CD14-positive monocyte (primary cell): ENCODE measurements around the gene RGMB. TPM values are rescaled to one million over a fixed set of nuclear protein-coding genes. Genes with fewer than 3 reads are reported as not detected.

Source experiments
- DNase-seq, 3 donors: peaks; one replicate each; pipeline ENCODE4 v3.0.0-alpha.2; 2011 to 2022
- H2AFZ ChIP-seq: 2 replicates; pipeline ENCODE4 v1.6.0; 2012; ENCODE audit warnings: mild to moderate bottlenecking, low read depth, low read length, inconsistent platforms; ENCODE audit not compliant: insufficient read depth, poor library complexity, severe bottlenecking
- H3K27ac ChIP-seq, 2 donors: 1 replicate in 1 of 2; 2 replicates in 1 of 2; pipeline ENCODE4 v1.5.1; 2012 to 2013; ENCODE audit warnings: low read length in 2 of 2, control low read depth in 1 of 2, inconsistent platforms in 1 of 2, low read depth in 1 of 2, mild to moderate bottlenecking in 1 of 2
- H3K27me3 ChIP-seq, 2 donors: one replicate each; pipeline versions ENCODE4 v1.6.0 to v1.6.1; 2011 to 2013; ENCODE audit warnings: low read length in 2 of 2; ENCODE audit not compliant: control insufficient read depth in 2 of 2, insufficient read depth in 2 of 2
- H3K36me3 ChIP-seq, 2 donors: replicated peaks in 1 of 2; 1 replicate in 1 of 2; 2 replicates in 1 of 2; pipeline versions ENCODE4 v1.5.1 to v1.6.1; 2012 to 2013; ENCODE audit warnings: low read length in 2 of 2, control low read depth in 1 of 2, inconsistent platforms in 1 of 2, mild to moderate bottlenecking in 1 of 2; ENCODE audit not compliant: insufficient read depth in 2 of 2, control insufficient read depth in 1 of 2
- H3K4me1 ChIP-seq, 2 donors: 1 replicate in 1 of 2; 2 replicates in 1 of 2; pipeline versions ENCODE4 v1.5.1 to v1.6.1; 2012 to 2013; ENCODE audit warnings: low read length in 2 of 2, control low read depth in 1 of 2, inconsistent platforms in 1 of 2, mild to moderate bottlenecking in 1 of 2, moderate library complexity in 1 of 2; ENCODE audit not compliant: insufficient read depth in 2 of 2, control insufficient read depth in 1 of 2
- H3K4me2 ChIP-seq: replicated peaks from 2 replicates; pipeline ENCODE3; 2012; ENCODE audit warnings: low read length, moderate library complexity, mild to moderate bottlenecking; ENCODE audit not compliant: poor library complexity, severe bottlenecking; ENCODE audit errors: extremely low read depth
- H3K4me3 ChIP-seq, 3 experiments: fragments of 200-600 bp in 1 of 3; sonication (generic) in 1 of 3; replicated peaks in 1 of 3; 1 replicate in 2 of 3; 2 replicates in 1 of 3; pipeline ENCODE4 v1.5.1; 2011 to 2013; ENCODE audit warnings: low read length in 3 of 3, mild to moderate bottlenecking in 3 of 3, control low read depth in 2 of 3, low read depth in 2 of 3, inconsistent platforms in 1 of 3, moderate library complexity in 1 of 3
- H3K79me2 ChIP-seq: 2 replicates; pipeline ENCODE4 v1.6.0; 2012; ENCODE audit warnings: mild to moderate bottlenecking, control low read depth, inconsistent platforms, low read length, moderate library complexity; ENCODE audit not compliant: insufficient read depth
- H3K9ac ChIP-seq: 2 replicates; pipeline ENCODE4 v1.6.0; 2017; ENCODE audit warnings: low read length, mild to moderate bottlenecking; ENCODE audit not compliant: insufficient read depth, poor library complexity, severe bottlenecking
- H3K9me3 ChIP-seq, 2 donors: replicated peaks in 1 of 2; 1 replicate in 1 of 2; 2 replicates in 1 of 2; pipeline versions ENCODE4 v1.5.1 to v1.6.1; 2012 to 2013; ENCODE audit warnings: low read length in 2 of 2, control low read depth in 1 of 2; ENCODE audit not compliant: control insufficient read depth in 1 of 2, insufficient read depth in 1 of 2
- H4K20me1 ChIP-seq: 2 replicates; pipeline ENCODE4 v1.6.0; 2012; ENCODE audit warnings: mild to moderate bottlenecking, low read length, control low read depth, moderate library complexity; ENCODE audit not compliant: insufficient read depth
- H3K27ac Mint-ChIP-seq, 7 donors: one replicate each; pipeline ENCODE4 v1.8.0; 2020; ENCODE audit warnings: mild to moderate bottlenecking in 7 of 7, mixed read lengths in 7 of 7, moderate library complexity in 6 of 7, inconsistent platforms in 2 of 7
- H3K27me3 Mint-ChIP-seq, 3 donors: one replicate each; pipeline ENCODE4 v1.8.0; 2021 to 2022; ENCODE audit warnings: low read depth in 3 of 3, mild to moderate bottlenecking in 3 of 3, mixed read lengths in 3 of 3, moderate library complexity in 3 of 3, inconsistent platforms in 1 of 3
- H3K36me3 Mint-ChIP-seq, 2 donors: one replicate each; pipeline ENCODE4 v1.8.0; 2020; ENCODE audit warnings: mixed read lengths in 2 of 2, inconsistent platforms in 1 of 2, mild to moderate bottlenecking in 1 of 2
- H3K4me1 Mint-ChIP-seq: one replicate; pipeline ENCODE4 v1.8.0; 2020; ENCODE audit warnings: mild to moderate bottlenecking, mixed read lengths
- H3K4me3 Mint-ChIP-seq, 2 donors: one replicate each; pipeline ENCODE4 v1.8.0; 2020; ENCODE audit warnings: mild to moderate bottlenecking in 2 of 2, mixed read lengths in 2 of 2, moderate library complexity in 1 of 2
- H3K9me3 Mint-ChIP-seq, 7 donors: one replicate each; pipeline ENCODE4 v1.8.0; 2020 to 2022; ENCODE audit warnings: mixed read lengths in 7 of 7, mild to moderate bottlenecking in 6 of 7, moderate library complexity in 6 of 7, inconsistent platforms in 2 of 7
- WGBS: methylation state at CpG from one replicate; pipeline ENCODE4 v1.1.5; 2013; ENCODE audit warnings: missing lambda C conversion rate; ENCODE audit not compliant: insufficient coverage; 5-methylcytosine and 5-hydroxymethylcytosine counted together
- intact Hi-C, 2 donors: fragments of 100-400 bp; cut with micrococcal nuclease; formaldehyde crosslinking; loops; one replicate each; pipeline versions ENCODE4 v1.15.0 to v1.15.1; 2023
- polyA plus RNA-seq, 3 donors: library from polyadenylated mRNA; depleted of rRNA in 1 of 3; unstranded in 2 of 3; stranded (reverse) in 1 of 3; fragments of 300-500 nt in 2 of 3; fragments of >200 nt in 1 of 3; fragmentation: Illumina TruSeq in 2 of 3; gene quantifications; 1 replicate in 2 of 3; 2 replicates in 1 of 3; pipeline ENCODE4 v1.2.3, GENCODE V29; 2012 to 2021
- TF ChIP-seq, protein P1 (sequence below): fragments of 200-600 bp; IDR thresholded peaks from one replicate; pipeline ENCODE4 v1.8.0; 2022; ENCODE audit warnings: antibody characterized with exemption, mild to moderate bottlenecking

The RGMB gene
- polyA plus RNA-seq, 3 donors = 0.12 to 0.17 TPM; not detected in 1

- Histone ChIP-seq H3K27me3 (peaks cover 2 to 8% of the 10 kb centered on the region in 2 donors), H3K4me1 (no peaks in the 10 kb centered on the region), H3K36me3 (no peaks in the 10 kb centered on the region), H2AFZ (no peak overlapping the region), H3K9ac (no peak overlapping the region), H3K4me3 (no peak overlapping the region), H3K27ac (no peak overlapping the region), H3K79me2 (no peaks in the 10 kb centered on the region), H3K4me2 (no peak overlapping the region), H3K9me3 (no peaks in the 10 kb centered on the region), H4K20me1 (no peaks in the 10 kb centered on the region)
- WGBS = over 99% methylated on average over 13 of the region's 14 CpGs
- H3K4me3 Mint-ChIP-seq = no peak overlapping the region
- peaks cover 0 to 21% (median 19%) of the 10 kb centered on the region in 3 donors for H3K27me3 Mint-ChIP-seq
- no peaks in the 10 kb centered on the region for H3K4me1 Mint-ChIP-seq
- peaks cover 0 to 1% (median 0%) of the 10 kb centered on the region in 7 donors for H3K9me3 Mint-ChIP-seq
- TF ChIP-seq, protein P1, sequence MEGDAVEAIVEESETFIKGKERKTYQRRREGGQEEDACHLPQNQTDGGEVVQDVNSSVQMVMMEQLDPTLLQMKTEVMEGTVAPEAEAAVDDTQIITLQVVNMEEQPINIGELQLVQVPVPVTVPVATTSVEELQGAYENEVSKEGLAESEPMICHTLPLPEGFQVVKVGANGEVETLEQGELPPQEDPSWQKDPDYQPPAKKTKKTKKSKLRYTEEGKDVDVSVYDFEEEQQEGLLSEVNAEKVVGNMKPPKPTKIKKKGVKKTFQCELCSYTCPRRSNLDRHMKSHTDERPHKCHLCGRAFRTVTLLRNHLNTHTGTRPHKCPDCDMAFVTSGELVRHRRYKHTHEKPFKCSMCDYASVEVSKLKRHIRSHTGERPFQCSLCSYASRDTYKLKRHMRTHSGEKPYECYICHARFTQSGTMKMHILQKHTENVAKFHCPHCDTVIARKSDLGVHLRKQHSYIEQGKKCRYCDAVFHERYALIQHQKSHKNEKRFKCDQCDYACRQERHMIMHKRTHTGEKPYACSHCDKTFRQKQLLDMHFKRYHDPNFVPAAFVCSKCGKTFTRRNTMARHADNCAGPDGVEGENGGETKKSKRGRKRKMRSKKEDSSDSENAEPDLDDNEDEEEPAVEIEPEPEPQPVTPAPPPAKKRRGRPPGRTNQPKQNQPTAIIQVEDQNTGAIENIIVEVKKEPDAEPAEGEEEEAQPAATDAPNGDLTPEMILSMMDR = no peak
- DNase-seq = no peak
- H3K36me3 Mint-ChIP-seq = no peaks in the 10 kb centered on the region
- no peak overlapping the region for H3K27ac Mint-ChIP-seq
- intact Hi-C loops = no loop called here
Observed at GRCh38 chr5:98793223-98793622, 19.8 kb downstream of the RGMB start.

DNA sequence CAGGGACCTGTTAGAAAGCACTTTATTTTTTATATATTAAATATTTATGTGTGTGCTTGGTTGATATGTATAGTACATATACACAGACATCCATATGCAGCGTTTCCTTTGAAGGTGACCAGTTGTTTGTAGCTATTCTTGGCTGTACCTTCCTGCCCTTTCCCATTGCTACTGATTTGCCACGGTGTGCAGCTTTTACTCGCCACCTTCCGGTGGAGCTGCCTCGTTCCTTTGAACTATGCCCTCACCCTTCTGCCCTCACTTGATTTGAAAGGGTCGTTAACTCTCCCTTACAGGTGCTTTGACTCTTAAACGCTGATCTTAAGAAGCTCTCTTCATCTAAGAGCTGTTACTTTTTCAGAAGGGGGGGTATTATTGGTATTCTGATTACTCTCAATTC is 20.5 kb downstream of the RGMB start:
- H3K36me3 Mint-ChIP-seq = no peaks in the 10 kb centered on the region
- Histone ChIP-seq H3K79me2 (no peaks in the 10 kb centered on the region), H4K20me1 (no peaks in the 10 kb centered on the region), H3K27ac (no peak overlapping the region), H3K4me3 (no peak overlapping the region), H3K9me3 (no peaks in the 10 kb centered on the region), H3K4me1 (no peaks in the 10 kb centered on the region), H3K27me3 (peaks cover 0 to 8% of the 10 kb centered on the region in 2 donors), H2AFZ (no peak overlapping the region), H3K4me2 (no peak overlapping the region), H3K9ac (no peak overlapping the region), H3K36me3 (no peaks in the 10 kb centered on the region)
- intact Hi-C loops = no loop called here
- no peak overlapping the region for H3K4me3 Mint-ChIP-seq
- 100% methylated on average over 1 of the region's 7 CpGs for WGBS
- peaks cover 0 to 21% (median 19%) of the 10 kb centered on the region in 3 donors for H3K27me3 Mint-ChIP-seq
- TF ChIP-seq, protein P1 = no peak
- no peaks in the 10 kb centered on the region for H3K4me1 Mint-ChIP-seq
- peaks cover 0 to 1% (median 0%) of the 10 kb centered on the region in 7 donors for H3K9me3 Mint-ChIP-seq
- DNase-seq = no peak
- no peak overlapping the region for H3K27ac Mint-ChIP-seq
